CD4-positive, alpha-beta T cell treated with Interleukin-15 for 4 hours (primary cell): ENCODE results near the gene OR6N2.

Source experiments
- DNase-seq: peaks from one replicate; pipeline ENCODE4 v3.0.0-alpha.2; 2020; ENCODE audit warnings: low spot score

Gene OR6N2

GRCh38 chr1:158754420-158754819 is 26.6 kb downstream of the OR6N2 start, which contains the start of gene OR6K6:
OR6K6 (plus strand) TSS chr1:158754720; CDS start chr1:158754888, 168 bp downstream.
- DNase-seq = no peak

GRCh38 chr1:158752155-158752712 is 28.8 kb downstream of the OR6N2 start:
- DNase-seq = no peak

GRCh38 chr1:158735848-158736247 is 45.2 kb downstream of the OR6N2 start:
- DNase-seq = no peak

- no peak for DNase-seq
Observed at GRCh38 chr1:158732524-158732923, 48.5 kb downstream of the OR6N2 start.

GRCh38 chr1:158731707-158732106 is 49.3 kb downstream of the OR6N2 start:
- DNase-seq = no peak

GRCh38 chr1:158730453-158730852 is 50.6 kb downstream of the OR6N2 start:
- DNase-seq = no peak

- no peak for DNase-seq
Observed at GRCh38 chr1:158728510-158729225, 52.3 kb downstream of the OR6N2 start.

- DNase-seq = no peak
Observed at GRCh38 chr1:158724442-158724841, 56.6 kb downstream of the OR6N2 start.
